ENCODE measurements around the gene ATOX1.

- TF ChIP-seq CTCF (CRISPR knock-in tag; IDR thresholded peaks at IDR 0.05) (no peak), ZSCAN22 (CRISPR knock-in tag; IDR thresholded peaks at IDR 0.05) (no peak), MNT (IDR thresholded peaks at IDR 0.05) (no peak), HES4 (CRISPR knock-in tag; IDR thresholded peaks at IDR 0.05; ENCODE audit: borderline replicate concordance) (no peak), HBP1 (CRISPR knock-in tag; IDR thresholded peaks at IDR 0.05; ENCODE audit: low read depth) (no peak), TCF12 (IDR thresholded peaks at IDR 0.05) (no peak), TCF12 (CRISPR knock-in tag; IDR thresholded peaks at IDR 0.05) (no peak), ZNF441 (CRISPR knock-in tag; IDR thresholded peaks at IDR 0.05; ENCODE audit: borderline replicate concordance) (no peak), MIER2 (CRISPR knock-in tag; IDR thresholded peaks at IDR 0.05) (no peak), SRF (IDR thresholded peaks at IDR 0.05; ENCODE audit: low read depth, low read length) (no peak), ZNF614 (CRISPR knock-in tag; IDR thresholded peaks at IDR 0.05; ENCODE audit: borderline replicate concordance) (no peak), ZBTB26 (CRISPR knock-in tag; IDR thresholded peaks at IDR 0.05; ENCODE audit: borderline replicate concordance) (no peak), MATR3 (CRISPR knock-in tag; IDR thresholded peaks at IDR 0.05) (no peak), ZNF263 (CRISPR knock-in tag; IDR thresholded peaks at IDR 0.05) (no peak), ZZZ3 (CRISPR knock-in tag; IDR thresholded peaks at IDR 0.05; ENCODE audit: borderline replicate concordance) (no peak)
These were observed 8.3 kb downstream of the ATOX1 start for GRCh38 chr5:151750121-151750520.

All from HepG2 (cell line).